Colon (tissue), 2 donors: ENCODE measurements around the gene RPL28.

Source experiments
- FAIRE-seq: peaks from 2 replicates; lab custom pipeline; 2012; peaks lifted over from hg19 to GRCh38; lab: Jason Lieb, UNC
- donor health status: control.
- donor health status: control.

RPL28 gene

DNA sequence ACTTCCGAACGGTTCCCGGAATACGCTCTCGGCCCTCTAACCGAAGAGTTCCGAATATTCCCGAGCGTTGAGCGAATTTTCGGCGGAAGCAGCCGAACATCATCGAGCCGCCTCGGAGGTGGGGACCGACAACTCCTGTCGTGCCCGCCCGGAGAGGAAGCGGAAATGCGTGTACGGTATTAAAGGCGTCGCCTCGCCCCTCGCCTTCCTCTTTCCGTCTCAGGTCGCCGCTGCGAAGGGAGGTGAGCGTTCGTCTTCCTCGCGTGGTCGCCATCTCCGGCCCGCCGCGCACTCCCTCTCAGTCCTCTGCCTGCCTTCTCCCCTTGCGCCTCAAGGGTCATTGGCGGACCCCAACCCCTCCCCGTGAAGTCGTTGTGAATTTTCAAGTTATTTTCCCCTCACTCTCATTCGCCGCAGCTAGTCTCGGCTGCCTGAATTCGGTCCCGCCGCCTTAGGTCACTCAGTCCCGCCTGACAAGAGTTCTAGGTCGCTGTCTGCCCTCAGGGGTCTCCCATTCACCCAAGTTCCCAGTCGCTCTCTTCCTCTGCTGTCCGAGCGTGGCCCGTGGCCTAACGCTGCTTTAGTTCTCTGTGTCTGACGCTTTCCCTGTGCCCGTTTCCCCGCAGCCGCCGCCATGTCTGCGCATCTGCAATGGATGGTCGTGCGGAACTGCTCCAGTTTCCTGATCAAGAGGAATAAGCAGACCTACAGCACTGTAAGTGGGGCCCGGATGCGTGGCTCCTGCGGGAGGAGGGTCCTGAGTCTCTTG lies at the start of gene RPL28:
TSS of gene RPL28 (plus strand) at position 209 of the 769 bp plus-strand sequence. CDS start at position 635, 426 bp downstream.
- no peak for FAIRE-seq

DNA sequence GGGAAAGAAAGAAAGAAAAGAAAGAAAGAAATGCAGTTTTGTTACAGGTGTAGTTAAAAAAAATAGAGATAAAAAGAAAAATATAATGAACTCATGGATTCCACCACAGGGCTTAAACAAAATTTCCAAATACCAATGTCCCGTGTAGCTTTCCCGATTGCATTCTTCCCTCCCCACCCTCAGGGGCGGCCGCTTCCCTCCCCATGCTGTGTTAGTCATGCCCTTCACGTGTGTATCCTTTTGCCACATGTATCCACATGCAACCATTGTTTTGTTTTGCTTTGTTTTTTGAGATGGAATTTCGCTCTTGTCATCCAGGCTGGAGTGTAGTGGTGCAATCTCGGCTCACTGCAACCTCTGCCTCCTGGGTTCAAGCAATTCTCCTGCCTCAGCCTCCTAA lies 49.6 kb upstream of the RPL28 start:
- no peak for FAIRE-seq

DNA sequence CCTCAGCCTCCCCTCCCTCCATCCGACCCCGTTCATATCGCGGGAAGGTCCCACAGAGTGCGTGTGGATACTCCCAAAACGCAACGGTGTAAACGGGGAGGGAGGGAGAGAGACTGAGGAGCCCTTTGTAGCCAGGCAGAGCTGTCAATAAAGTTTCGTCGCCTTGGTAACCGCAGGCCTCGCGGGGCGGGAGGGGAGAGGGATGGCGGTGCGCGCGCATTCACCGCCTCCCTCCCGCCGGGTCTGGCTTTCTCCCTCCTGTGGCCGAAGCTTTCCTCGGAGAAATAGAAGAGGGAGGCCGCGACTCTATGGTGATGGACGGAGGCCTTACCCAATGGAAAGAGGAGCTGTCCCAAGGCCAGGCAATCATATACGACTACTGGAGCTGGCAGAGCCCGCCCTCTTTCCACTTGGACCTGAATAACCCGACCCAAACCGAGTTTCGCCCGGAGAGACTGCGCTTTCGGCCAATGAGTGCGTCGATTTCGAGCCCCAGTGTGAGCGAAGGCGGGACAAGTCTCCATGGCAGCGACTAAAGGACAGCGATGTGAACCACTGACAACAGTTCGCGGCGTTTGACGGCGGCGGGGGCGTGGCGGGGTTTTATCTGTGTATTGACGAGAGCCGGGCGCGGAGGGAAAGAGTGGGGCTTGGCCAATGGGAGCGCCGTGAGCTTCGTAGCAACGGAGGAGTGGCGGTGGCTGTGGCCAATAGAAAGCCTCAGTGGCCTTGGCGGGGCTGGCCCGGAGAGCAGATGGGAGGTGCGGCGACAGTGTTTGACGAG lies 46.4 kb upstream of the RPL28 start, which contains the start of gene KMT5C:
TSS of gene KMT5C (plus strand) at position 772 of the 784 bp plus-strand sequence. CDS start 2,061 bp downstream, outside the sequence.
- FAIRE-seq = peak; percentile 98

DNA sequence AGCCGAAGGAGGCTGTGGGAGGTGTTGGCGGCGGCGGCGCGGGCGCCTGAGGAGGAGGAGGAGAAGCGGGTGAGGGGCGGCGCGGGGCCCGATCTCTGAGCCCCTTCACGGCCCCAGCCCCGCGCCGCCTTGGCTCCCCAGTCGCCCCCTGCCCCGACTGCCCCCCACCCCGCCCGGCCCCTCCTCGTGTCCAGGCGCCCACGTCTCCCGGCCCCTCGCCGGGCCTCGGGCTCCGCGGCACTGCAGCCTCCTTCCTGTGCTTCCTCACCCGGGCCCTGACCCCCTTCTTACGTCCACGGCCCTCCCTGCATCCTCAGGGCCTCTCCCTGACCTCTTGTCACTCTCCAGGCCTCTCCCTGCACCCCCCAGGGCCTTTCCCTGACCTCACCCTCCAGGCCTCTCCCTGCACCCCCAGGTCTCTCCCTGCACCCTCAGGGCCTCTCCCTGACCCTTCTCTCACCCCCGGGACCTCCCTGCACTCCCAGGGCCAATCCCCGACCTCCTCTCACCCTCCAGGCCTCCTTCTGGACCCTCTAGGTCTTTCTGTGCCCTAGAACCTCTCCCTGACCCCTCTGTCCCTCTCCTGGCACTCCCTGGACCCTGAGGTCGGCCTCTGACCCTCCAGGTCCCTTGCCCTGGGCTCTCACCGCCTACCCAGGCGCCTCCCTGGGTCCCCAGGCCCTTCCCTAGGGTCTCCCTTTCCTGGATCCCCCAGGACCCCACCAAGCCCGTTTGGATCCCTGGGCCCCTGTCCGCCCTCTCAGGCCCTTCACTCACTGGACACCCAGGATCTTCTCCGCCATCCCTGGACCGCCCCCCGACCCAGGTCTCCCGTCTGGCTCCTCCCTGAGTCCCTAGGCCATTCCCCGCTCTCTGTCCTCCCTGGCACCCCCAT lies 45.6 kb upstream of the RPL28 start:
- FAIRE-seq = no peak

DNA sequence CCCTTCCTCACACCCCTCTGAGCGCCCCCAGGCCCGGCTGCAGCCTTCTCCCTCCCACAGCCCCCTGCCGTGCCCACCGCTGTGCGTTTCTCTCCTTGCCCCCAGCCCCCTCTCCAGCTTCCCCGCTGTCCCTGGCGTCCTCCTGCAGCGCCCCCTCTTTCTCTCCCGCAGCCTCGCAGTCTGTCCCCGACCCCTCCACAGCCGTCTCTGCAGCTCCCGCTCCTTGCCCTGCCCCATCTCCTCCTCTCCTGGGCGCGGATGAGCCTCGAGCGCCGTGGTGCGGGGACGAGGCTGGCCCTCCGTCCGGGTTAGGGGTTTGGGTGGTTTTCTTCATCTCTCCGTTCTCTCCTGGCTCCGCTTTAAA lies 45.0 kb upstream of the RPL28 start:
- no peak for FAIRE-seq

DNA sequence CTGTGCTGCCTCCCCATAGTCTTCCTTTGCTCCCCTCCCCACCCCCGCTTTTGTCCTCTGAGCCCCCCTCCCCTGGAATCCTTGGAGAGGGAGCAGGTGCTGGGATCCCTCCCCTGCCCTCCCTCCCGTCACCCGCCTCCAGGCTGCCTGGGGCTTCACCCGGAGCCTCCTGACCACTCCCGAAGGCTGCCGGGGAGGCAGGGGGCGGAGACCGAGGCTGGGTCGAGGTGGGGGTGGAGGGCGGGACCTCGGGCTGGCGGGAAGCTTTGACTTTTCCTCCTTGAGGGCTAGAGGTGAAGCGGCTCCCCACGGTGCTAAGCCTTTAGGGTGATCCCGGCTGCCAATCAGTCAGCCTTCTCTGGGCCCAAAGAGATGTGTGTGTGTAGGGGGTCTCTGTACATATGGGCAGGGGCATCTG lies 44.6 kb upstream of the RPL28 start:
- no peak for FAIRE-seq

DNA sequence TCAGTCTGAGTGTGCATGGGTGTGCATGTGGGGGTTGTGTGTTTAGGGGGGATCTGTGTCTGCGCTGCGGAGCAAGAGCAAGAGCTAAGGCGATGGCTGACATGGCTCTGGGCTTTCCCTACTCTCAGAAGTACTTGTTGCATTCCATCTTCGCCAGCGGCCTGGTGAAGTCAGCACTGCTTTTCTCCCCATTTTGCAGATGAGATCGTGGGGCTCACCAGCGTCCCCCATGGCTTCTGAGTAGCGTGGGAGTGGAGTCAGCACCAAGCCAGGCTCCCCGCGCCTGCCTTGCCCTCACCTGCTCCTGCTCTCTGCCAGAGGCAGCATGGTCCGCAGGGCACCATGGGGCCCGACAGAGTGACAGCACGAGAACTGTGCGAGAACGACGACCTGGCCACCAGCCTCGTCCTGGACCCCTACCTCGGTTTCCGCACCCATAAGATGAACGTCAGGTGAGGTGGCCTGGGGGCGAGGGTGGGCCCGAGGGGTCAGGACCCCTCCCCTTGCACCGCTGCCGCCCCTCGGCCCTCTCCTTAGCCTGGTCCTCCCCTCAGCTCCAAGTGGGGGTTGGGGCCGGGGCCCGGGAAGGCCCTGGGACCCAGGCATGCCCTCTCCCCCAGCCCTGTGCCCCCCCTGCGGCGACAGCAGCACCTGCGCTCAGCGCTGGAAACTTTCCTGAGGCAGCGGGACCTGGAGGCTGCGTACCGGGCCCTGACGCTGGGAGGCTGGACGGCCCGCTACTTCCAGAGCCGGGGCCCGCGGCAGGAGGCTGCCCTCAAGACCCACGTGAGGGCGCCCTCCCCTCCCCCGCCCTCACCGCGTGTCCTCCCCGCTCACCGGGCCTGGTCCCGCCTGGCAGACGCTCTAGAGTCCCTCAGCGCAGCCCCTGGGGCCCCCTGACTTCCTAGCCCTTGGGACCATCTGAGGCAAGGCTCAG lies 43.9 kb upstream of the RPL28 start:
- no peak for FAIRE-seq

DNA sequence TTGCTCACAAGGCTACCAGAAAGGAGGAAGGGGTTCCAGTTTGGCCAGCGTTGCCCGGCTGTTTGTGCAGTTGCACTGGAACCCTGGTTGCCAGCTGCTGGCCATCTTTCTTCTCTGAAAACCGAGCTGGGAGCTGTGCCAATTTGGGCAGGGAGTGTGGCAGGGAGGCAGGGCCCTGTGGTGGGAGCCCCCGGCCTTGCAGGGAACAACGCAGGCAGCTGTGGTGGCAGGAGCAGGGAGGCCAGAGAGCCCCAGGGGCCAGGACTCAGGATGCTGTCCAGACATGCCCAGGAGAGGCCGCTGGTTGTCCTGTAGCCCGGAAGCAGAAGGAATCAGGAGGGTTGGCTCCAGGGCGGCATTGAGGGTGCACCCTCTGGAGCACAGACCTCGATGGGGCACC lies 41.3 kb upstream of the RPL28 start:
- no peak for FAIRE-seq

DNA sequence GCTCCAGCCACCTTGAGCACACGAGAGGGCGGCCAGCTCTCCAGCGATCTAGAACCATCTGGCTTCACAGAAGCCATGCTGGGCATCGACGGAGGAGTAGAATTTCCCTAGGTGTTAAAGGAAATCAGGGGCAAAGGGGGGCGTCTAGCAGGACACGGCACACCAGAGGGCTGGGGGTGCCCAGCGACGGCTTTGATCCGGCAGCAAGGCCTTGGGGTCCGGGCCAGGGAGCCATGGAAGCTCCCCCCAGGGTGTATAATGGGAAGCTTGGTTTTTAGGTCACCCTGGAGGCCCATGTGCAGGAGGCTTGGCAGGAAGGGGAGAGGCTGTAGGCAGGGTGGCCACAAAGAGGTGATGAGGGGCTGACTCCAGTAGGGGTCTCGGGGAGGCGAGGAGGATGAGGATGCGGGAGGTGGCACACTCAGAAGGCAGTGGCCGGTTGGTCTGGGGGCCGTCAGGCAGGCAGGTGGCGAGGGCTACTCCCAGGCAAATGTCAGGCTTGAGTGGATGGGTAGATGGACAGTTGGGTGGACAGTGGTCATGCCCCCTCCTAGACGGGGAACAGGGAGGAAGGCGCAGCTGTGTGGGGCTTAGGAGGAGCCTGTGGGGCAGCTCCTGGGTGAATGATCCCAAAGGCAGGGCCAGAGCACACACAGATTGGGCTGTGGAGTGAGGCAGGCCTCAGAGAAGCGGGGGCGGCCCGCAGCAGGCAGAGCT lies 40.5 kb upstream of the RPL28 start:
- no peak for FAIRE-seq

DNA sequence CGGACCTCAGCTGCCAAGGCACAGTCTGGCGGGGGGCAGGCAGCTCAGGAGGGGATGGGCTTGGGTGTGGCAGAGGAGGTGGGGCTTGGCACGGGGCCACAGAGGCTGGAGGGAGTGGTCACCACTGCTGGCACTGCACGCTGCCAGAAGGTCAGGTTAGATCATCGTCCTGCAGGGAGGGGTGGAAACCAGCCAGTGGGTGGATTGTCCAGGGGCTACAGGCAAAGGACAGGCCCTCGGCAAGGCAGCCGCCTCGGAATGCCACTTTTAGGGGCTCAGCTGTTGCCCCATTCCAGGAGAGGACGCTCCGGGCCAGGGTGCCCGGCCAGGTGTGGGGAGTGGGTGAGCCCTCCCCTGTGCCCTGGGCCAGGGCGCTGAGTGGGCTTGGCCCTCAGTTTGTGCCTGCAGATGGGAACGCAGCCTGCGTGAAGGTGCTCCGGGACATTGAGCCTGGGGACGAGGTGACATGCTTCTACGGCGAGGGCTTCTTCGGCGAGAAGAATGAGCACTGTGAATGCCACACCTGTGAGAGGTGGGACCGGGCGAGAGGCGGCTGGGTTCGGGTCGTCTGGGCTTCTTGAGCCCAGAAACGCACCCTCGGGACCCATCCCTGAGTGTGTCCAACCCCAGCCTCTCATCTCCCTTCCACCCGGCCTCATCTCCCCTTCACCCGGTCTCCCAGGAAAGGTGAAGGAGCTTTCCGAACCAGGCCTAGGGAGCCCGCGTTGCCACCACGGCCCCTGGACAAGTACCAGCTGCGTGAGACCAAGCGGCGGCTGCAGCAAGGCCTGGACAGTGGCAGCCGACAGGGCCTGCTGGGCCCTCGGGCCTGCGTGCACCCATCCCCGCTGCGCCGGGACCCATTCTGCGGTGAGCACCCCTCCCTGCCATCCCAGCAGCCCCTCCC lies 39.7 kb upstream of the RPL28 start:
- no peak for FAIRE-seq

DNA sequence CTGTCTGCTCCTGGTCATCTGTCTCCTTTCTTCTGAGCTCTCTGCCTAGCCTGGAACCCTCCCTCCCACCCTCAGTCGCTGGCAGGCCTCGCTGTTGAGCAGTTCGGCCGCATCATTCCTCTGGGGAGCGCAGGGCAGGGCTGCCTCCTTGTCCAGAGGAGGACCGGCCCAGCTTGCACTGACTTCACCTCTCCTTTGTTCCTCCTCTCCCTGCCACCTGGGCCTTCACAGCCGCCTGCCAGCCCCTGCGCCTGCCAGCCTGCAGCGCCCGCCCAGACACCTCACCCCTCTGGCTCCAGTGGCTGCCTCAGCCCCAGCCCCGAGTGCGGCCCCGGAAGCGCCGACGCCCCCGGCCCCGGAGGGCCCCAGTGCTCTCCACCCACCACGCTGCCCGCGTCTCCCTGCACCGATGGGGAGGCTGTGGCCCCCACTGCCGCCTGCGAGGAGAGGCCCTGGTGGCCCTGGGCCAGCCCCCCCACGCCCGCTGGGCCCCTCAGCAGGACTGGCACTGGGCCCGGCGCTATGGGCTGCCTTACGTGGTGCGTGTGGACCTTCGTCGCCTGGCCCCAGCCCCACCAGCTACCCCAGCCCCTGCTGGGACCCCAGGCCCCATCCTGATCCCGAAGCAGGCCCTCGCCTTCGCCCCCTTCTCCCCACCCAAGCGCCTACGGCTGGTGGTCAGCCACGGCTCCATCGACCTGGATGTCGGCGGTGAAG lies 38.8 kb upstream of the RPL28 start:
- no peak for FAIRE-seq

DNA sequence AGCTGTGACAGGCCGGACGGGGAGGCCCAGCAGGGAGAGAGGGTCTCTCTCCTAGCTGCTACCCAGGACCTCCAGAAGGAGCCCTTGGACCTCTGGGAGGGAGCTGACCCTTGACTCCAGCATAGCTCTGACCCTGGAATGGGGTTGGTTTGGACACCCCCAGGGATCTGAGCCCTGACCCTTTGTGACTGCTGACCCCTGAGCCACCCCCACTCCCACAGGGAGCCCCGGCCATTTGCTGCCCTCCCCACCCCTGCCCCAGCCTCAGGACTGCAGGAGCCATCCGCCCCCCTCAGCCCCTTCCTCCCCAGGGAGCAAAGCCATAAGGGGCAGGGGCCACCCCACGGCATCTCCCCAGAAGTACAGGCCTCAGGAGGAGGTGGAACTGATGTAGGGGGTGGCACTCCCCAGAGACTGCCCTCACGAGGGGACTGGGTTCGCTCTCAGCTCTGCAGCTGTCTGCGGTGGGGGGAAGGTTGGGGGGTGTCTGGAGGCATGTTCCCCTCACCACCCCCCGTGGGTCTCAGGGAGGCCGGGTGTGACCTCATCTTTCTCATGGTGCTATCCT lies 38.2 kb upstream of the RPL28 start:
- no peak for FAIRE-seq

DNA sequence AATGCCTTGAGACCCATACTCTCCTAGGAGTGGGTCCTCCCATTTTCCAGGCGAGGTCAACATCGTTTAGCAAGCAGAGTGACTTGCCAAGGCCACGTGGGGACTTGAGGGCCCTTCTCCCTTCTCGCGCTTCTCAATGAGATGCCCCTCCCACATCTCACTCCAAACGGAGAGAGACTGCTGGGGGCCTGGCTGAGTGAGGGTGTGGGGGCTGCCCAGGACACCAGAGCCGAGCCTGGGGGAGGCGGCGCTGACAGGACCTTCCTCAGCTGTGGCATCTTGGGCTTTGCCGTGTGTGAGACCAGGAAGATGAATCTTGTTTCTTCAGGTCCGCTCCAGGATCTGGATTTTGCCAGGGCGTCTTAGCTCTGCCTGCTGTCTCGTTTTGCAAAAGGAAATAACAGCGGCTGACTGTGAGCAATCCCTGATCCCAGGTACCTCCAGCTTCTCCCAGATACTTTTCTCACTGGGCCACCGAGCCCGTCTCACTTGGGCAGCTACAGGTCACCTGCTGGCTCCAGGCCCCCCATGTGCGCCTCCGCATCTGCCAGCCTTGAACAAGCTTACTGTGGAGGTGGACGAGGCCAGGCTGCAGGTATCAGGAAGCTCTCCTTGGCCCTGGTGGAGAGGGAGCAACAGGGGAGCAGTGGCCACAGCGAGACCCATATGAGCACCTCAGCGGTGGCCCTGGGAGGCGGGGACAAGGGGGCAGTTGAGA lies 37.3 kb upstream of the RPL28 start:
- no peak for FAIRE-seq

DNA sequence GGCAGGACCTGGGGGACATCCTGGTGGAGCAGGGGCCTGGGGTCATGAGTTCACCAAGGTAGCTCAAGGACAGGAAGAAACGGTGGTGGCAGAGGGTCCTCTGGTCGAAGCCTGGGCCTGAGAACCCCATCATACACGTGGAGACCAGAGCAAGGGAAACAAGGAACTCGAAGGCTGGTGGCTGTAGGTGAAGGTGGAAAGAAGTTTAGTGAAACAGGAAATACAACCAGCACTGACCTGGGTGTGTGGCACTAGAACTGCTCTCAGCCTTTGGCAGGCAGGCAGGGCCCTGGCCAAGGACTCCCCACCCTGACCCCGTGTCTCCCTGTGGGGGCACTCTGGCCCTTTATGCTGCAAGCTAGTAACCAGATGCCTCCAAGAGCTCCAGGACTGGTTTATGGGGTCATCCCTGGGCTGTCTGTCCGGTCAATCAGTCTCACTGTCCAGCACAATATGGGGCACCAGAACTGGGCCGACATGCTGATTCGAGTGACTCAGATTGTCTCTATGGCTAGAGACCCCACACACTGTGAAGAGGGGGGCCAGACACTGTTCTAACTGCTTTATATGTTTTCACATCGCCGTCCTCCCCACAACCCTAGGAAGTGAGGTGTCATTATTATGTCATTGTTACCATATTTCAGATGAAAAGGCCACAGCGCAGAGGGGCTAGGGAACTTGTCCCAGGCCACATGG lies 35.0 kb upstream of the RPL28 start:
- FAIRE-seq = no peak

DNA sequence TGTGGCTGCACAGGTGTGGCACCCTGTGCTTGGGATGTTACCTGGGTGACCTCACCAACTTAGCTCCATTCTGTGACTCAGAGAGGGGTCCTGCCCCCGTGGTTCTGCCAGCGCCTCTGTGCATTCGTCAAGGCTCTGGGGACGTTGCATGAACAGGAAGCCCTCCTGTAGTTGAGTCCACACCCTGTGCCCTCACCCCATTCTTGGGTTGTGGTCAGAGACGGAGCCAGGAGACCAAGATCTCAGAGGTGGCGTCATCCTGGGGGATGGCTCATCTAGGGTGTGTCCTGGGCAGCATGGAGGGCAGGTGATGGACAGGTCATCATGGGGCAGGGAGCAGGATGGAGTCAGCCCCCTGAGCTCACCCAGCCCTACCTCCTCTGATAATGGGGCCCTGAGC lies 33.7 kb upstream of the RPL28 start:
- FAIRE-seq = no peak

DNA sequence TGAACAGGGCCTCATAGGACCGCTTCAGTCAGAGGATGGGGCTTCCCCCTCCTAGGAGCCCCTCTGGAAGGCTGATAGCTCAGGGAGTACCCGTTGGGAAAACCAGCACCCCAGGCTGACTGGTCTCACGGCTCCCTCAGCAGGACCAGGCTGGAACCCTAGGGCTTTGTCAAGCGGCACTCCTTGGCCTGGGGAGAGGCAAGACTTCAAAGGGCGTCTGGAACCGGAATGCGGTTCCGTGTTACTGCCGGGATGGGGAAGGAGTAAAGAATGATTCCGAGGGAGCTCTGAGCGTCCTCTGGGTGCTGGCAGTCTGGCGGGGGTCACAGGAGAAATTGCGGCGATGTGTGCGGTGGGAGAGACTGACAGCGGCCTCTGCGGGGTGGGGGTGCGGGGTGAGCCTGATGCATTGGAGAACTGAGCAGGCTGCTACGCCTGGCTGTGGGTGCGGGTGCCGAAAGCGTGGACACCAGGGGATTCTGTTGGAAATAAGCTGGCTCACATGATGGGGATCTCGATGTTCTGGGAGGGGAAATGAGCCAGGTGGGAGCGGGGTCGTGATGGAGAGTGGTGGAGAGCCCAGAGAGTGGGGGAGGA lies 33.1 kb upstream of the RPL28 start:
- FAIRE-seq = no peak

DNA sequence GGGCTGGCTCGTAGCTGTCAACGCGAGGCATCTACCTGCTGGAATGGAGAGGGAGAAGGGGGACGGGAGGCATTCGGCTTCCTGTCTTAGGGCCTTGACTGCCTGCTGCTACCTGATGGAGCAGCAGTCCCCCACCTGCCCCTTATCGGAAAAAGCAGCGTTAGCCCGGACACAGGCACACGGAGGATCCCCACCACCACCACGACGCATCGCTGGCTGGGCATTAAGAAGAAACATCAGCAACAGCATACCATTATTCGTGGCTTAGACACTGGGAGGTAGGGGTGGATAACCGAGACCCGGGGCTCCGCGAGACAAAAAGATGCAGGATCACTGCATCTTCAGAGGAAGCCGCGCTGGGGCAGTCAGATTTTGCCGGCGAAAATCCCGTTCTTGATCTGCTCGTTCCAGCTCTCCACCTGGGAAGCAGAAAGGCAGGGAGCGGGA lies 32.4 kb upstream of the RPL28 start:
- FAIRE-seq = no peak
